ENCODE results near the gene MDH2. TPM values are rescaled to one million over a fixed set of nuclear protein-coding genes. Genes with fewer than 3 reads are reported as not detected.
"Not testable (repeated sequence)": the region's sequence is repeated elsewhere in the genome, so short reads cannot be mapped to it uniquely, and the experiment has no call there.

MDH2 gene
- total and polyA plus RNA-seq, 4 donors, result 54.6 to 276 (median 166) TPM

GRCh38 chr7:76074972-76075370 lies 27.1 kb downstream of the MDH2 start:
- Histone ChIP-seq H3K36me3 (ENCODE audit: control insufficient read depth, insufficient read depth, low read length) (peaks cover 5% of the 10 kb centered on the region), H3K4me1 (ENCODE audit: control insufficient read depth, insufficient read depth, low read length) (no peaks in the 10 kb centered on the region), H3K4me3 (ENCODE audit: low read depth, low read length) (no peak overlapping the region), H3K27me3 (ENCODE audit: control insufficient read depth, insufficient read depth, low read length) (no peaks in the 10 kb centered on the region), H3K27ac (ENCODE audit: low read depth, low read length) (no peak overlapping the region), H3K9me3 (ENCODE audit: control insufficient read depth, insufficient read depth, low read length) (no peaks in the 10 kb centered on the region)
- DNase-seq (ENCODE audit: low read depth in 4 of 6, low spot score in 6 of 6), result no peak
- WGBS (ENCODE audit: insufficient coverage), result 83% methylated on average over 2 of the region's 4 CpGs

DNA sequence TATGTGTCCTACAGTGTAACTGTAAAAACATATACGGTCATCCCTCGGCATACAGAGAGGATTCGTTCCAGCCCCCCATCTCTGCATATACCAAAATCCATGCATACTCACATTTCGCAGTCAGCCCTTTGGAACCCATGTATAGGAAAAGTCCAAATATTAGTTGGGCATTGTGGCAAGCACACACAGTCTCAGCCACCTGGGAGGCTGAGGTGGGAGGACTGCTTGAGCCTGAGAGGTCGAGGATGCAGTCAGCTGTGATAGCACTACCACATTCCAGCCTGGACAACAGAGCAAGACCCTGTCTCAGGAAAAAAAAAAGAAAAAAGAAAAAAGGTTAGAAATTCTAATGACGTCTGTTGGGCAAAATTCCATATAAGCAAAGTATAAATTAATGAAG lies 29.1 kb downstream of the MDH2 start:
- Histone ChIP-seq H3K4me3 (ENCODE audit: low read depth, low read length) (no peak overlapping the region), H3K4me1 (ENCODE audit: control insufficient read depth, insufficient read depth, low read length) (no peaks in the 10 kb centered on the region), H3K27ac (ENCODE audit: low read depth, low read length) (no peak overlapping the region), H3K9me3 (ENCODE audit: control insufficient read depth, insufficient read depth, low read length) (no peaks in the 10 kb centered on the region), H3K27me3 (ENCODE audit: control insufficient read depth, insufficient read depth, low read length) (no peaks in the 10 kb centered on the region), H3K36me3 (ENCODE audit: control insufficient read depth, insufficient read depth, low read length) (peaks cover 5% of the 10 kb centered on the region)
- no peak for DNase-seq (ENCODE audit: low read depth in 4 of 6, low spot score in 6 of 6)
- WGBS (ENCODE audit: insufficient coverage), result 80% methylated on average over 1 of the region's 6 CpGs

DNA sequence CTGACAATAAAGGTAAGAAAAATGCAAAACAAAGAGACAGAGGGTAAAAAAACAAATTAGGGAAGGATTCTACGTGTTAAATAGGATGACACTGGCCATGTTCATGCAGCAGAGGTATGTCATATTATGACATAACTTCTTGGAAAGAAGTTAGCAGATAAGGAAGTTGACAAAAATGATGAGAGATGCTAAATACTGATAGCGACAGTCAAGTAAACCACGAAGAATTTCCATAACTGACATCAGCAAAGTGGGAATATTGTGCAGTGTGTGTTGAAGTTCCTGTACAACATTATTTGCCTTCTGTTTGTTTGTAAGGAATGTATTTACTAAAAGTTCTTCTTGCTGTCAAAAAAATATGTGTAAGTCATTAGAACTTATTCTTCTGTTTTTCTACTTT lies 29.5 kb downstream of the MDH2 start:
- H3K9me3 ChIP-seq (ENCODE audit: control insufficient read depth, insufficient read depth, low read length), result no peaks in the 10 kb centered on the region
- peaks cover 5% of the 10 kb centered on the region for H3K36me3 ChIP-seq (ENCODE audit: control insufficient read depth, insufficient read depth, low read length)
- 82% methylated on average over 3 of the region's 3 CpGs for WGBS (ENCODE audit: insufficient coverage)
- DNase-seq (ENCODE audit: low read depth in 4 of 6, low spot score in 6 of 6), result no peak
- H3K4me3 ChIP-seq (ENCODE audit: low read depth, low read length), result no peak overlapping the region
- H3K4me1 ChIP-seq (ENCODE audit: control insufficient read depth, insufficient read depth, low read length), result no peaks in the 10 kb centered on the region
- no peaks in the 10 kb centered on the region for H3K27me3 ChIP-seq (ENCODE audit: control insufficient read depth, insufficient read depth, low read length)
- no peak overlapping the region for H3K27ac ChIP-seq (ENCODE audit: low read depth, low read length)

- no peak for DNase-seq (ENCODE audit: low read depth in 4 of 6, low spot score in 6 of 6)
- Histone ChIP-seq H3K9me3 (ENCODE audit: control insufficient read depth, insufficient read depth, low read length) (no peaks in the 10 kb centered on the region), H3K27ac (ENCODE audit: low read depth, low read length) (no peak overlapping the region), H3K36me3 (ENCODE audit: control insufficient read depth, insufficient read depth, low read length) (no peaks in the 10 kb centered on the region), H3K27me3 (ENCODE audit: control insufficient read depth, insufficient read depth, low read length) (no peaks in the 10 kb centered on the region), H3K4me1 (ENCODE audit: control insufficient read depth, insufficient read depth, low read length) (no peaks in the 10 kb centered on the region), H3K4me3 (ENCODE audit: low read depth, low read length) (no peak overlapping the region)
- WGBS (ENCODE audit: insufficient coverage), result 89% methylated on average over 5 of the region's 5 CpGs
Measured at GRCh38 chr7:76080204-76080603, 32.3 kb downstream of the MDH2 start.

- not testable (repeated sequence) for H3K27ac ChIP-seq (ENCODE audit: low read depth, low read length); H3K4me3 ChIP-seq (ENCODE audit: low read depth, low read length); H3K27me3 ChIP-seq (ENCODE audit: control insufficient read depth, insufficient read depth, low read length); H3K9me3 ChIP-seq (ENCODE audit: control insufficient read depth, insufficient read depth, low read length); H3K36me3 ChIP-seq (ENCODE audit: control insufficient read depth, insufficient read depth, low read length); DNase-seq (ENCODE audit: low read depth in 4 of 6, low spot score in 6 of 6); H3K4me1 ChIP-seq (ENCODE audit: control insufficient read depth, insufficient read depth, low read length)
- no CpG with 5 or more reads among the region's 2 CpGs for WGBS (ENCODE audit: insufficient coverage)
Measured at GRCh38 chr7:76084115-76084514, 36.2 kb downstream of the MDH2 start.

GRCh38 chr7:76086070-76086469 lies 38.2 kb downstream of the MDH2 start:
- 86% methylated on average over 4 of the region's 4 CpGs for WGBS (ENCODE audit: insufficient coverage)
- Histone ChIP-seq H3K9me3 (ENCODE audit: control insufficient read depth, insufficient read depth, low read length) (no peaks in the 10 kb centered on the region), H3K4me1 (ENCODE audit: control insufficient read depth, insufficient read depth, low read length) (no peaks in the 10 kb centered on the region), H3K27me3 (ENCODE audit: control insufficient read depth, insufficient read depth, low read length) (no peaks in the 10 kb centered on the region), H3K4me3 (ENCODE audit: low read depth, low read length) (no peak overlapping the region), H3K27ac (ENCODE audit: low read depth, low read length) (no peak overlapping the region), H3K36me3 (ENCODE audit: control insufficient read depth, insufficient read depth, low read length) (no peaks in the 10 kb centered on the region)
- DNase-seq (ENCODE audit: low read depth in 4 of 6, low spot score in 6 of 6), result no peak

DNA sequence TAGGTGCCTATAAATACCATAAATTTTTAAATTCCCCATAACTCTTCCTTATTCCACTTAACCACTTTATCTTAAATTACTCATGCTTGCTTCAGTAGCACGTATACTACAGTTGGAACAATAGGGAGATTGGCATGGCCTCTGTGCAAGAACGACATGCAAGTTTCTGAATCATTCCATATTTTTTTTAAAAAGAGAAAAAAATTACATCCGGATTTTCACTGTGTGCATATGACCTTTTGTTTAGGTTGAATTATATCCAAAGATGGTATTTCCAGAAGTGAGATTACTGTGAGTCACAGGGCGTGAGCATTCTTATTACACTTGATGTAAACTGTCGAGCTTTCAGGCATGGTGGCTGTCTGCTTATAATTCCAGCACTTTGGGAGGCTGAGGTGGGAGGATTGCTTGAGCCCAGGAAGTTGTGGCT lies 39.5 kb downstream of the MDH2 start:
- not testable (repeated sequence) for H3K4me1 ChIP-seq (ENCODE audit: control insufficient read depth, insufficient read depth, low read length); H3K9me3 ChIP-seq (ENCODE audit: control insufficient read depth, insufficient read depth, low read length); H3K4me3 ChIP-seq (ENCODE audit: low read depth, low read length); H3K36me3 ChIP-seq (ENCODE audit: control insufficient read depth, insufficient read depth, low read length); DNase-seq (ENCODE audit: low read depth in 4 of 6, low spot score in 6 of 6); H3K27me3 ChIP-seq (ENCODE audit: control insufficient read depth, insufficient read depth, low read length); H3K27ac ChIP-seq (ENCODE audit: low read depth, low read length)
- 85% methylated on average over 2 of the region's 5 CpGs for WGBS (ENCODE audit: insufficient coverage)

DNA sequence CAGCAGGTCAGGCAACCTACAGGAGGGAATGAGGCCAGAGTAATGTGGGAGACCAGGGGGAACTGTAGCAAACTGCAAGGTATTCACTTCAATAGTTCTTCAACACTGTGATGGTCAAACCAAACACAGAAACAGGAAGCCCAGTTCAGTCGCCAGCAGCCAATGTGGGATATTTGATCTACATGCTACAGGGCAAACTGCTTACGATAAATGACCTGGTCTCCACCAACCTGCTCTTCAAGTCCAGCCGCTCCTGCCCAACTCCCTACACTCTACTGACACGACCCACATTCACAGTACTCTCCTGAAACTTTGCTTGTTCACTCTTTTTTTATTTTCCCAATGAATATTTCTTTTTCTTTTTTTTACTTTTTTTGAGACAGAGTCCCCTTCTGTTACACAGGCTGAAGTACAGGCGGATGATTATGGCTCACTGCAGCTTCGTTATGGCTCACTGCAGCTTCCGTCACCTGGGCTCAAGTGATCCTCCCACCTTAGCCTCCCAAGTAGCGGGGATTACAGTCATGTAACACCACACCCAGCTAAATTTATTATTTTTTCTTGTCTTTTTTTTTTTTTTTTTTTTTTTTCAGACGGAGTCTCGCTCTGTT lies 42.1 kb downstream of the MDH2 start:
- no peaks in the 10 kb centered on the region for H3K27me3 ChIP-seq (ENCODE audit: control insufficient read depth, insufficient read depth, low read length)
- no peak overlapping the region for H3K27ac ChIP-seq (ENCODE audit: low read depth, low read length)
- H3K36me3 ChIP-seq (ENCODE audit: control insufficient read depth, insufficient read depth, low read length), result no peaks in the 10 kb centered on the region
- no peak for DNase-seq (ENCODE audit: low read depth in 4 of 6, low spot score in 6 of 6)
- no peaks in the 10 kb centered on the region for H3K9me3 ChIP-seq (ENCODE audit: control insufficient read depth, insufficient read depth, low read length)
- H3K4me1 ChIP-seq (ENCODE audit: control insufficient read depth, insufficient read depth, low read length), result no peaks in the 10 kb centered on the region
- no peak overlapping the region for H3K4me3 ChIP-seq (ENCODE audit: low read depth, low read length)
- WGBS (ENCODE audit: insufficient coverage), result 81% methylated on average over 7 of the region's 10 CpGs

- Histone ChIP-seq H3K4me1 (ENCODE audit: control insufficient read depth, insufficient read depth, low read length) (no peaks in the 10 kb centered on the region), H3K4me3 (ENCODE audit: low read depth, low read length) (no peak overlapping the region), H3K27me3 (ENCODE audit: control insufficient read depth, insufficient read depth, low read length) (no peaks in the 10 kb centered on the region), H3K36me3 (ENCODE audit: control insufficient read depth, insufficient read depth, low read length) (no peaks in the 10 kb centered on the region), H3K9me3 (ENCODE audit: control insufficient read depth, insufficient read depth, low read length) (no peaks in the 10 kb centered on the region), H3K27ac (ENCODE audit: low read depth, low read length) (no peak overlapping the region)
- DNase-seq (ENCODE audit: low read depth in 4 of 6, low spot score in 6 of 6), result no peak
- whole genome bisulfite sequencing (ENCODE audit: insufficient coverage), result 78% methylated on average over 3 of the region's 5 CpGs
Measured at GRCh38 chr7:76091506-76091905, 43.6 kb downstream of the MDH2 start.

- H3K4me1 ChIP-seq (ENCODE audit: control insufficient read depth, insufficient read depth, low read length); DNase-seq (ENCODE audit: low read depth in 4 of 6, low spot score in 6 of 6); H3K9me3 ChIP-seq (ENCODE audit: control insufficient read depth, insufficient read depth, low read length); H3K27ac ChIP-seq (ENCODE audit: low read depth, low read length); H3K36me3 ChIP-seq (ENCODE audit: control insufficient read depth, insufficient read depth, low read length); H3K27me3 ChIP-seq (ENCODE audit: control insufficient read depth, insufficient read depth, low read length); H3K4me3 ChIP-seq (ENCODE audit: low read depth, low read length): not testable (repeated sequence)
- 82% methylated on average over 2 of the region's 5 CpGs for WGBS (ENCODE audit: insufficient coverage)
Measured at GRCh38 chr7:76093531-76093930, 45.6 kb downstream of the MDH2 start.

Data from spinal cord (tissue), 10 donors.